A673 (cell line): ENCODE results near the gene TBC1D5.

Source experiments
- EZH2 ChIP-seq: fragments of 200-600 bp; sonication (generic); IDR thresholded peaks from 2 replicates; pipeline ENCODE4 v1.6.1; 2017; ENCODE audit warnings: borderline replicate concordance, low read depth, mild to moderate bottlenecking, mixed read lengths, antibody characterized with exemption, low read length; ENCODE audit not compliant: poor library complexity, severe bottlenecking
- TF ChIP-seq, protein P1 (sequence below): fragments of 300-800, 200-600 bp; sonication (generic); conservative IDR thresholded peaks from 2 replicates; pipeline ENCODE4 v1.5.1; 2017; ENCODE audit warnings: low read depth, mild to moderate bottlenecking, antibody characterized with exemption, low read length, moderate library complexity, mixed read lengths

DNA sequence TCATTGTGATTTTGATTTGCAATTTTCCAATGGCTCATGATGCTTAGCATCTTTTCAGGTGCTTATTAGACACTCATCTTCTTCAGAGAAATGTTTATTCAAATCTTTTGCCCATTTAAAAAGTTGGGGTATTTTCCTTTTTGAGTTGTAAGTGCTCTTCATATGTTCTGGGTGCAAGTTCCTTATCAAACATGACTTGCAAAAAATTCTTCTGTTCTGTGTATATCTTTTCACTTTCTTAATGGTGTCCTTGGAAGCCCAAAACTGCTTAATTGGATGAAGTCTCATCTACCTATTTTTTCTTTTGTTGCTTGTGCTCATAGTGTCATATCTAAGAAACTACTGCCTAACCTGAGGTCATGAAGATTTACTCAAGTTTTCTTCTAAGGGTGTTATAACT, 524.8 kb downstream of the TBC1D5 start:
- TF ChIP-seq, protein P1, sequence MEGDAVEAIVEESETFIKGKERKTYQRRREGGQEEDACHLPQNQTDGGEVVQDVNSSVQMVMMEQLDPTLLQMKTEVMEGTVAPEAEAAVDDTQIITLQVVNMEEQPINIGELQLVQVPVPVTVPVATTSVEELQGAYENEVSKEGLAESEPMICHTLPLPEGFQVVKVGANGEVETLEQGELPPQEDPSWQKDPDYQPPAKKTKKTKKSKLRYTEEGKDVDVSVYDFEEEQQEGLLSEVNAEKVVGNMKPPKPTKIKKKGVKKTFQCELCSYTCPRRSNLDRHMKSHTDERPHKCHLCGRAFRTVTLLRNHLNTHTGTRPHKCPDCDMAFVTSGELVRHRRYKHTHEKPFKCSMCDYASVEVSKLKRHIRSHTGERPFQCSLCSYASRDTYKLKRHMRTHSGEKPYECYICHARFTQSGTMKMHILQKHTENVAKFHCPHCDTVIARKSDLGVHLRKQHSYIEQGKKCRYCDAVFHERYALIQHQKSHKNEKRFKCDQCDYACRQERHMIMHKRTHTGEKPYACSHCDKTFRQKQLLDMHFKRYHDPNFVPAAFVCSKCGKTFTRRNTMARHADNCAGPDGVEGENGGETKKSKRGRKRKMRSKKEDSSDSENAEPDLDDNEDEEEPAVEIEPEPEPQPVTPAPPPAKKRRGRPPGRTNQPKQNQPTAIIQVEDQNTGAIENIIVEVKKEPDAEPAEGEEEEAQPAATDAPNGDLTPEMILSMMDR = no peak
- no peak for TF ChIP-seq EZH2
